ENCODE data around the gene USP24.

USP24 gene

DNA sequence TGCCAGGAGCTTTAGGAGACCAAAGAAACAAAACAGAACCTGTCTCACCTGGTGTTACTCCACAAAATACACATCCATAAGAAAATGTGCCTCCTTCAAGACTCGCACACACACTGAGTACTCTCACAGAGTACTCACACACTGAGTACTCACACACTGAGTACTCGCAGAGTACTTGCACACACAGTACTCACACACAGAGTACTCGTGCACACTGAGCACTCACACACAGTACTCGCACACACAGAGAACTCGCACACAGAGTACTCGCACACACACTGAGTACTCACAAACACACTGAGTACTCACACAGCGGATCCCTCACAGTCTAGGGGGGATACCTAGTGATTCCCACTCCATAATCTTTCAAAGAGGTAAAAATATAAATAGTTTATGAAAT is 135.5 kb downstream of the USP24 start:
- no peak for TF ChIP-seq CTCF (conservative IDR thresholded peaks at IDR 0.05; ENCODE audit: low read length)

GRCh38 chr1:55078470-55078869 is 136.7 kb downstream of the USP24 start:
- no peak overlapping the region for H3K4me3 ChIP-seq (ENCODE audit: low read length)
- no peak for DNase-seq (ENCODE audit: low read depth)
- no peak for TF ChIP-seq CTCF (conservative IDR thresholded peaks at IDR 0.05; ENCODE audit: low read length)

More for the DNA sequence above, 135.5 kb downstream of the USP24 start:
- H3K4me3 ChIP-seq (ENCODE audit: low read length), result no peak overlapping the region
- DNase-seq (ENCODE audit: low read depth), result no peak

GRCh38 chr1:55076356-55076755 is 138.8 kb downstream of the USP24 start:
- no peak overlapping the region for H3K4me3 ChIP-seq (ENCODE audit: low read length)
- peak; percentile 26 for DNase-seq (ENCODE audit: low read depth)
- TF ChIP-seq CTCF (conservative IDR thresholded peaks at IDR 0.05; ENCODE audit: low read length), result no peak

DNA sequence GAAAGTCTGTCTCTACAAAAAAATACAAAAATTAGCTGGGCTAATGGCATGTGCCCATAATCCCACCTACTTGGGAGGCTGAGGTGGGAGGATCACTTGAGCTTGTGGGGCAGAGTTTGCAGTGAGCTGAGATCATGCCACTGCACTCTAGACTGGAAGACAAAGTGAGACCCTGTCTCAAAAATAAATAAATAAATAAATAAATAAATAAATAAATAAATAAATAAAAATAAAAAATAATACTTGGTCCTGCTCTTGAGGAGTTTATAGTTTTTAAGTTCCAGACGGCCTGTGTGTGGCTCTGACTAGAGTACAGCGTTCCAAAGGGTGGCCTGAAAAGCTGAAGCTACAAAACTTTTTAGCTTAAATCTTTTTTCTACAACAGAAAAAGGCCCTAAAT is 140.7 kb downstream of the USP24 start:
- no peak for DNase-seq (ENCODE audit: low read depth)
- no peak for TF ChIP-seq CTCF (conservative IDR thresholded peaks at IDR 0.05; ENCODE audit: low read length)
- no peak overlapping the region for H3K4me3 ChIP-seq (ENCODE audit: low read length)

- no peak for TF ChIP-seq CTCF (conservative IDR thresholded peaks at IDR 0.05; ENCODE audit: low read length)
- no peak overlapping the region for H3K4me3 ChIP-seq (ENCODE audit: low read length)
- no peak for DNase-seq (ENCODE audit: low read depth)
These were observed 141.8 kb downstream of the USP24 start for GRCh38 chr1:55073187-55073916.

DNA sequence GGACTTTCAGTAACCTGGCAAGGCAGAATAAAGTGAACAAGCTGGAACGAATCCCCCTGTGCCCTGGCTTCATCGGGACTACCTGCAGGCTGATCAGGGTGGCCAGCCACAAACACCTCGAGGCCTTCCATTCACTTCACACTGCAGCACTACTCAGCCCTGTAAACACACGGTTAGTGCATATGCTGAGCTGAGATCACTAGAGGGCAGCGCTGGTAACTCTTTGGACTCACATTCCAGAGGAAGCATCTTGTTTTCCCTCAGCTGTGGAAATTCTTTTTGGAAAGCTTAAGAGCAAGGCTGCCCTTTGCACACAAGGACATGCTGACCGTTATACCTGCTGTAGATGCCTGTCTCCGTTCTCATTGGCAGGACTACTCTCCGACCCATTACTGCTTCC is 143.7 kb downstream of the USP24 start:
- DNase-seq (ENCODE audit: low read depth), result peak; percentile 51
- H3K4me3 ChIP-seq (ENCODE audit: low read length), result no peak overlapping the region
- peak; percentile 54 for TF ChIP-seq CTCF (conservative IDR thresholded peaks at IDR 0.05; ENCODE audit: low read length)

All from AG10803 (cell line).